ENCODE results near the gene PGRMC1.
A peak's percentile ranks its signal among the peaks of the same experiment; 100 is the strongest.
"Not testable (repeated sequence)": the region's sequence is repeated elsewhere in the genome, so short reads cannot be mapped to it uniquely, and the experiment has no call there.

The PGRMC1 gene

DNA sequence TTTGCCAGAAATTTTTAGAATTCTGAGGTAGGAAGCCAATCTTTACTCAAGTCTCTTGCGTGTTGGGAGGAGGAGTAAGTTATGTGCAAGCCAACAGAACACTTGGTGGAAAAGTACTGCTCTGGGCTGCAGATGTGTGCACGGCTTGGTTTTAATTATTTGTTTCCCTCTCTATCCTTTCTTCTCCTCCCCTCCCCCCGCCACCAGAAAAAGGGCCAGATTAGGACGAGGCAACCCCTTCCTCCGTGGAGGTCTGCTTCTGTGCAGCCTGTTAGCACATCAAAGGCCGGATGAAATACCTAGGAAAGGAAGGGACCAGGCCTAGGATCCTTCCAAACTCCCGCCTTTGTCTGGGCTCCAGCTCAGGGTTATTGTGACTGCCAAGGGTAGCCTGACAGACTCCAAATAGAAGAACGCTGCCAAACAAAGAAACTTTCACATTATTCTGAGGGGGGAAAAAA lies 1.0 kb upstream of the PGRMC1 start:
- DNase-seq (ENCODE audit: low spot score): no peak

DNA sequence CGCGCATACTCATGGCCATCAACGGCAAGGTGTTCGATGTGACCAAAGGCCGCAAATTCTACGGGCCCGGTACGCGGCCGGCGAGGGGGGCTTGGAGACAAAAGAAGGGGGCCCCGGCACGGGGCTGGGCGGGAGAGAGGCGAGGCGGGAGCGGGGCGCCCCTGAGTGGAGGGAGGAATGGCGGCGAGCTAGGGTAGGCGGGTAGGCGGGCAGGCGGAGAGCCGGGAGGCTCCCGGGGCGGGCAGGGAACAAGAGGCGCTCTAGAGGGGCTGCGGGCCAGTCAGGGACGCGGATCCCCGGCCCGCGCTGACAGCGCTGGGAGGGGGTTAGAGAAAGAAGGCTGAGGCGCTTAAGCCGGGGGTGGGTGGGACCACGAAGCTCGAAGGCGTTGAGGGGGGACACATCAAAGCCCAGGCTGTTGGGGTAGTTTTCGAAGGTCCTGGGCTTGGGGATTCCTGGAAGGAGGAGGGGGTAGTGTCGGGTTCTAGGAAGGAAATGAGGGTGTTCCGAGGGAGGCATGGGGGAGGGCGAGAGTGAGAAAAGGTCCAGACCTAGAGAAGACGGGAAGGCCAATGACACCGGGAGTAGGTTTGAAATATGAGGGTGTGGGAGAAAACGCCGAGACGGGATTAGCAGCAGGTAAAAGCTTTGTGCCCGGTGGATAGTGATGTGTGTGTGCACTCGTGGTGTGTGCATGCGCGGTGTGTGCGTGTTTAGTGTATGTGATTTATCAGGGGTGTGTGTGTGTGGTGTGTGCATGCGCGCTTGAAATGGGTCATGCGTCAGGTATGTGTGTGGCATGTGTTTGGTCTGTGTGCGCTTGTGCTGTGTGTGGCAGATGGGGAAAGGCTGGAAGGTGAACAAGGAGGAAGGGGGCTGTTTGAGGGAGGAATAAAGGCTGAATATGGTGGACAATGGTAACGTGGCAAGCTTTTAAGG lies 807 bp downstream of the PGRMC1 start:
- peak; percentile 5 for DNase-seq (ENCODE audit: low spot score)

DNA sequence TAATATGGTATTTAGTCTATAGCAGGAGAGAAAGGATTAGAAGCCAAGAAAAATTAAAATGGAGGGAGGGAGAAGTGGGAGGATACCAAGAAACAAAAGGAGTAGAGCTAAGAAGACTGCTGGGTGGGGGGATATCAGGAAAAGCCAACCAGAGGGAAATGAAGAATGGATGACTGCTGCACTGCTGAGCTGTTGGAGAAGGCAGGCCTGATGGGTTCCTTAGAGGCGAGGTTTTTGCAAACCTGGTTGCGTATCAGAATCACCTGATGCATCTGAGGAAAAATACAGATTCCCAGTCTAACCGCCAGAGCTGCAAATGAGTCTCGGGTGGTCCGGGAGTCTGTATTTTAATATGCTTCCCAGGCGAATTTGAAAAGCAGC lies 1.5 kb downstream of the PGRMC1 start:
- DNase-seq (ENCODE audit: low spot score): no peak

GRCh38 chrX:119238557-119238956 lies 2.5 kb downstream of the PGRMC1 start:
- DNase-seq (ENCODE audit: low spot score): no peak

- DNase-seq (ENCODE audit: low spot score): no peak
Observed at GRCh38 chrX:119240356-119240755, 4.3 kb downstream of the PGRMC1 start.

DNA sequence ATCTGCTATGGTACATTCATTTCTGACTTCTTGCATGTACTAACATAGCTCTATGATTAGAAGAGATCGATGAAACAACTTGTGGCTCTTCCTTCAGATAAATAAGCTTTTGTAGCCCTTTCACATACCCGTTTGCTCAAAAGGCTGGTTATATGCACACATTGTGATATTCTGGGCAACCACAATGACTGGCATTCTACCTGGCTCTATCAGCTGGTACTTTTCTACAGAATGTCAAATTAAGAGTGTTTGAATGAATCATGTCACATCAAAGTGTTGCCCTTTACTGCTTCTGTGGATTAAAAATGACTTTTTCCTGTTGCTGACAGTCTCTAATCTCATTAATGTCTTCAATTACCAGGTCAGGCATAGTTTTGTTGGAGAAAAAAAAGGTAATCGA lies 11.6 kb downstream of the PGRMC1 start:
- DNase-seq (ENCODE audit: low spot score): no peak

GRCh38 chrX:119249891-119250290 lies 13.8 kb downstream of the PGRMC1 start:
- DNase-seq (ENCODE audit: low spot score): no peak

DNA sequence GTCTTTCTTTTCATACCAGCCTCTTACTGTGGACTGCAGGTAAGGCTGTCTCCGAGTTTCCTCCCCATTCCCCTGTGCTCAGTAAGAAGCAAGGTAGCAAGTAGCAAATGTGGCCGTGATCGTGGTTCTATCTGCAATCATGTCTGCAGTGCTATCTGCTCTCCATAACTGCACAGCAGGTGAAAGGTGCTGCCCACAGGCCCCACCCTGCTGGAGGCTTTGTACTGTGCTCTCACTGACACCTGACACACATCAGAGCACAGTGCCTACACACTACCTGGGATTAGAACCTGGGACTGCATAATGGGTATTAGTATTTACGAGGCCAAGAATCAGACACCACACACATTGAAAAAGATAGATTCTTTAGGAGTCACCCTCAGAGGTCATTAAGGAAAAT lies 15.3 kb downstream of the PGRMC1 start:
- DNase-seq (ENCODE audit: low spot score): no peak

DNA sequence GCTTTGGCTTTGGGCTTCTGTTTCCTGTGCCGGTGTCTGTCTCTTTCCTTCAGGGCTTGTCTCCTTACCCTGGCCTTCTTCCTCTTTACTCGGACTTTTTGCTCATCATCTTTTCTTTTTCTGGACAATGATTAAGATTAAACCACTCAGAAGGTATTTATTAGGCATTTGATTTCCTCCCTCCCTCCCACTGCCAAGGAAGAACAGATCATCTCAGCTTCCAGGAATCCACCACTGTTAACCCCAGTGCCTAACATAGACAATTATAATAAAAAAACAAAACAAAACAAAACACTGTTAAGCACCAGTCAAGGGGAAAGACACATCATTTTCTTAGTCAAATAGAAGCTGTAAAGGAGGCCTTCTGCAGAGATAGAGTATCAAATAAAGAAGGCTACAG lies 16.6 kb downstream of the PGRMC1 start:
- no peak for DNase-seq (ENCODE audit: low spot score)

- peak; percentile 9 for DNase-seq (ENCODE audit: low spot score)
Observed at GRCh38 chrX:119266364-119266995, 30.4 kb downstream of the PGRMC1 start.

- DNase-seq (ENCODE audit: low spot score): not testable (repeated sequence)
Observed at GRCh38 chrX:119267115-119267514, 31.0 kb downstream of the PGRMC1 start.

DNA sequence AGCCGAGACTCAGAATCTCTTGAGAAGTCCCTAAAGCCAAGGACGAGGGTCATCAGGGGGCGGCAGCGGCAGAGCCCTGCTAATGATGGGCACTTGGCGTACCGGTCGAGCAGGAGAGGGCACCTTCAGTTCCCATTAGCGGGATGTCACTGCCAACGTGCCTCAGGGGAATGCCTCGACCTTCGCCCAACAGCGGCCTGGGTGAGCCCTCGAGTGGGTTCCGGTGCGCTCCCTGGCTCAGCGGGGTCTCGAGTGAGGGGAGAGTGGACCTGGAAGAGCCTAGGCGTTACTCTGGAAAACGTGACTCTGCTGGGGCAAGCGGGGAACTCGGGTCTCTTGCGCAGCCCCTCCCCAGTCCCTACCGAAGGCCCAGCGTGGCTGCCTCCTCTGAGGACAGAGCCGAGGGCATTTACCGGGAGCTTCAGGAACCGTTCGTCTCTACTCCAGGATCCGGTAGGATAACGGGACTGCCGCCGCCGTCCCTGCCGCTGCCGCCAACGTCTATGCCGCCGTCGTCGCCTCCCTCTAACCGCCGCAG lies 36.9 kb downstream of the PGRMC1 start:
- DNase-seq (ENCODE audit: low spot score): no peak

DNA sequence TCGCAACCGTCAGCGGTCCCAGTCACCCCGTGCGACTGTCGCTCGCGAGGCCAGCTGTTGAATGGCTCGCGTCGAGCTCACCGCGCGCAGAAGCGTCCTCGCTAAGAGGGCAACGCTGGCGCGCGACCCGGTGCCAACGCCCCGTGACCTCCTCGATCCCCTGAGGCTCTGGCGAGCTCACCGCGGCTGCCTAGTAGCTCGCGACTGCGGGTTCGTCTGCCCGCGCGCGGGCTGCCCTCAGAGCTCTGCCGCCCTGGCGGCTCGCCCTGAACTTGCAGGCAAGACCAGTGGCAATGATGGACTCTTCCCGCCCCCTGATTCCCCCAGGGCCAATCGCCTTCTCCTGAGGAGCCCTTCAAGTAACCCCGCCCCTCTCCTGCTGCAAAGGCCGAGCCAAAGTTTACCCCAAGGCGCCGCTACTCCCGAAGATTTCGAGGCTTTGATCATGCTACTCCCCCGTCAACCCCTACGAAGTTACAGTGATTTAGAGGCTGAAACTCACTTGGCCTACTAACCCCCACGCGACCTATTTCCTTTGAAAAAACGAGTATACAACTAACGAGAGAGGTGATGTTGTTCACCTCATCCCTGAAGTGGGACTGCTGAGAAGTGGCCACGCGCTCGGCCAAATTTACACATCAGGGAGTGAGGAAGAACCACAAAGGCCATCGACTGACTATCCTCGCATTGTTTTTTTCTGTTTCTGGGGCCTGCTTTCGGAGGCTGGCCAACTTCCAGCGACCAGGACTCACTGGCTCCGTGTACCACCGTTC lies 37.5 kb downstream of the PGRMC1 start:
- DNase-seq (ENCODE audit: low spot score): peak; percentile 75

DNA sequence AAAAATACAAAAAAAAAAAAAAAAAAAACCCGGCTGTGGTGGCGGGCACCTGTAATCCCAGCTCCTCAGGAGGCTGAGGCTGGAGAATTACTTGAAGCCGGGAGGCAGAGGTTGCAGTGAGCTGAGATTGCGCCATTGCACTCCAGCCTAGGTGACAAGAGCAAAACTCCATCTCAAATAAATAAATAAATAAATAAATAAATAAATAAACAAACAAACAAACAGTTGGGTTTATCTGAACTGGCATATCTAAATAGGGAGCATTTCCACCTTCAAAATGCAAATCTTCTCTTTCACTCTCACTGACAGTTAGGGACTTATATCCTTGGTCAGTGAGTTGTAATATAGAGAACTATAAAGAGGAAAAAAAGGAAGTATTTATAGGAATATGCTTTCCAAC lies 46.3 kb downstream of the PGRMC1 start:
- DNase-seq (ENCODE audit: low spot score): not testable (repeated sequence)

DNA sequence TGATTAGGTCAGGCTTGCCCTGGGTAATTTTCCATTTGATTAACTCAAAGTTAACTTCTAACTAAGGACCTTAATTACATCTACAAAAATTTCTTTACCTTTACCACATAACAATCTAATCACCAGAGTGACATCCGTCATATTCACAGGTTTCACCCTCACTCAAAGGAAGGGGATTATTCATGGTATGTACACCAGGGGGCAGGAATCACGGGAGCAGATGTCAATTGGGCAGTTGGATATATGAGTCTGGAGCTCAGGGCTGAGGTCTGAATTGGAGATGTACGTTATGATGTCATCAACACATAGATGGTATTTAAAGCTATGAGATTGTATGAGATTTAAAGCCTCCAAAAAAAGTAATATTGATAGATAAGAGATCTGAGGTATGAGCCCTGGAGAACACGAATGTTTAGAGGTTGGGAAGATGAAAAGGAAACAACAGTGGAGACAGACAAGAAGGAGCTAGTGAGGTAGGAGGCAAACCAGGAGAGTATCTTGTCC lies 52.9 kb downstream of the PGRMC1 start:
- no peak for DNase-seq (ENCODE audit: low spot score)

GRCh38 chrX:119290476-119290875 lies 54.4 kb downstream of the PGRMC1 start:
- DNase-seq (ENCODE audit: low spot score): no peak

DNA sequence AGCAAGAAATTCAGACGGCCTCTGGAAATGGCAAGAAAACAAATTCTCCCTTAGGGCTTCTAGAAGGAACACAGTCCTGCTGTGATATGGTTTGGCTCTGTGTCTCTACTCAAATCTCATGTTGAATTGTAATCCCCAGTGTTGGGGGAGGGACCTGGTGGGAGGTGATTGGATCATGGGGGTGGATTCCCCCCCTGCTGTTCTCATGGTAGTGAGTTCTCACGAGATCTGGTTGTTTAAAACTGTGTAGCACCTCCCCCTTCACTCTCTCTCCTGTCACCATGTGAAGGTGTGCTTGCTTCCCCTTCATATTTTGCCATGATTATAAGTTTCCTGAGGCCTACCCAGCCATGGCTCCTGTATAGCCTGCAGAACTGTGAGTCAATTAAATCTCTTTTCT lies 55.2 kb downstream of the PGRMC1 start:
- DNase-seq (ENCODE audit: low spot score): not testable (repeated sequence)

DNA sequence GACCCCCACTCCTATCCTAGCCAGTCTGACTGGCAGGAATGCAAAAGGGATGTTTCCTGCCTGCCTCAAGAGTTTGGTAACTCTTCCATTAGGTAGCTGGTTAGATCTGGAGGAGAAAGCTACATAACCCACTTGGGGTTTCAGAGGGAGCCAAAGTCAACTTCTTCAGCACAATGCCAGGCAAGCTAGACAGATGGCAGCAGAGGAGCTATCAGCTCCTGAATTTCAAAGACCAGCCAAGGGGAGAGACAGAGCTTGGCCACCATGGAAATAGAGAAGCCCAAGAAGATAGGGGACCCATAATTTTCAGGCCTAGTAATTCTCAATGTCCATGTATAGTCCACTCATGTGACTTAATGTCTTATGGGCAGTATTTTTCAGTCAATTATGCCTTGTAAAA lies 56.4 kb downstream of the PGRMC1 start:
- DNase-seq (ENCODE audit: low spot score): no peak

Data from germinal center (tissue), 1 donor.